Epidermal melanocyte (primary cell): ENCODE data around the gene EID3.
A peak's percentile ranks its signal among the peaks of the same experiment; 100 is the strongest.
"Not testable (repeated sequence)": the region's sequence is repeated elsewhere in the genome, so short reads cannot be mapped to it uniquely, and the experiment has no call there.

Source experiments
- DNase-seq: peaks from one replicate; pipeline ENCODE4 v3.0.0; 2011; ENCODE audit warnings: low spot score; ENCODE audit not compliant: insufficient read length

The EID3 gene

DNA sequence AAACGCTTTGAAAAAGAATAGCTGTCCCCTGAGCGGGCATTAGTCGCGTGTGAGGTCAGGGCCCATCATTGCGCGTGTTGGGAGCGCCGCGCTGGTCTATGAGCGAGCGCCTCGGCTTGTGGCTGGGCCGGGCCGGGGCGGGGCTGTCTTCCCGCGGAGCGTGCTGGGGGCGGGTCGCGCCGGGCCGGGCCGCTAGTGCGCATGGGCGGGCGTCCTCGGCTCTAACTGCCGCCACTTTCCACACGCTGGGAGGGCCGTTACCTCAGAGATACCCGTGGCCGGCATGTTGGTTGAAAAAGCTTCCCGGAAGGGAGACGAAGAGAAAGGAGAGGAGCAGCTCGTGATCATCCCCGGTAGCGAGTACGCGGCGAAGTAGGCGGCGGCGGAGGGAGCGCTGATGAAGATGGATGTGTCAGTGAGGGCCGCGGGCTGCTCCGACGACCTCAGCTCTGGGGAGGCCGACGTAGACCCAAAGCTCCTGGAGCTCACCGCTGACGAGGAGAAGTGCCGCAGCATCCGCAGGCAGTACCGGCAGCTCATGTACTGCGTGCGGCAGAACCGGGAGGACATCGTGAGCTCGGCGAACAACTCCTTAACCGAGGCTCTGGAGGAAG lies at the start of gene EID3:
EID3 (plus strand) TSS at position 202 of the 614 bp plus-strand sequence; CDS start at position 398, 196 bp downstream.
- DNase-seq: peak; percentile 76

- DNase-seq: no peak
These were observed 45.5 kb upstream of the EID3 start for GRCh38 chr12:104257913-104258472.

- no peak for DNase-seq
These were observed 45.0 kb upstream of the EID3 start for GRCh38 chr12:104258476-104259067.

DNA sequence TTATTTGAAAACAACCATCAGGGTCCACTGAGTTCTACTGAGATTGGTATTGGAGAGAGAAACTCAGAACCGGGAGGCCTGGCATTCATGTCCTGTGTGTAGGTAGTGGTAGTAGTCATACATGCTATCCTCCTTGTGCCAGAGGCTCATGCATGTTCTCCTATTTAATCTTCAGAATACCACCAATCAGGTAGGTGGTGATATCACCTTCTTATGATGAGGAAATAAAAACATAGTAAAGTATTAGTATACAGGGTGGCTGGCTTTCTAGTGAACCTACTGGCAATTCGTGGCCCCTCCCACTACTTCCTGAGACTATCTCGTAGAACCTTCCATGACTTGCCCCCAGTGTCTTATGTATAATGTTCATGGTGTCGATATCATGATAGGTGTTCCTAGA lies 40.5 kb upstream of the EID3 start:
- DNase-seq: no peak

DNA sequence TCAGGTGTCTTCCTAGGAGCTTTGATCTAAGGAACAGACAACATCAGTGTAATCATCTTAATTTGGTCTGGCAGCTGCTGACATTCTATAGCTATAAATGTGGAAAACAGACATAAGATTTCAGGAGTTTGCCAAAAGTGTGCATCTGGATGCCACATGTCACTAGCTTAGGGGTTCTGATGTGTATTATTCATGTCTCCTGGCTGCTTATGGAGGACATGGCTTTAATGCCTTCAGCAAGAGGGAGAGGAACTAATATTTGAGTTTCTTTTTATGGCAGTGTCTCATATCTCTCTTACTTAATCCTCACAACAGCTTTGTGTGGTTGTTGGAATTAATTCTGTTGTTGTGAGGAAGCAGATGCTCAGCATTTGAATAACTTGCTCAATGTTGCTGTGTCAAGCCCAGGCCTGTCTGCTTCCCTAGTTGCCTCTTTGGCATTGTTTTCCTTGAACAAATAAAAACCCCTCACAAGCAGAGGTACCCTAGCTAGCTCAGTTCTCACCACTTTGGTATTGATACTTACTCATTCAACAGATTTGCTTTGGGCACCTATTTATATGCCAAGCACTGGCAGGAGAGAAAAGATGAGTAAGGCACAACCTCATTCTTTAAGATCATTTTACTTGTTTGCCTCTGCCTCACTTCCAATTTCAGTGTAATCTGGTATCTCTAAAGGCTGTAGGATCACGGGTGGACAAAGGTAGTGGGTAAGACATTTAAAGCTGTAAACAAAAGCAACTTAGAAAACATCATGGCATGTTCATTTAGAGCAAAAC lies 39.8 kb upstream of the EID3 start:
- DNase-seq: no peak

- DNase-seq: not testable (repeated sequence)
These were observed 38.1 kb upstream of the EID3 start for GRCh38 chr12:104265436-104265835.

- peak; percentile 25 for DNase-seq
These were observed 30.6 kb upstream of the EID3 start for GRCh38 chr12:104272938-104273337.

GRCh38 chr12:104273503-104273902 lies 30.0 kb upstream of the EID3 start:
- no peak for DNase-seq

- no peak for DNase-seq
These were observed 28.7 kb upstream of the EID3 start for GRCh38 chr12:104274811-104275210.

GRCh38 chr12:104275689-104276088 lies 27.9 kb upstream of the EID3 start:
- no peak for DNase-seq

DNA sequence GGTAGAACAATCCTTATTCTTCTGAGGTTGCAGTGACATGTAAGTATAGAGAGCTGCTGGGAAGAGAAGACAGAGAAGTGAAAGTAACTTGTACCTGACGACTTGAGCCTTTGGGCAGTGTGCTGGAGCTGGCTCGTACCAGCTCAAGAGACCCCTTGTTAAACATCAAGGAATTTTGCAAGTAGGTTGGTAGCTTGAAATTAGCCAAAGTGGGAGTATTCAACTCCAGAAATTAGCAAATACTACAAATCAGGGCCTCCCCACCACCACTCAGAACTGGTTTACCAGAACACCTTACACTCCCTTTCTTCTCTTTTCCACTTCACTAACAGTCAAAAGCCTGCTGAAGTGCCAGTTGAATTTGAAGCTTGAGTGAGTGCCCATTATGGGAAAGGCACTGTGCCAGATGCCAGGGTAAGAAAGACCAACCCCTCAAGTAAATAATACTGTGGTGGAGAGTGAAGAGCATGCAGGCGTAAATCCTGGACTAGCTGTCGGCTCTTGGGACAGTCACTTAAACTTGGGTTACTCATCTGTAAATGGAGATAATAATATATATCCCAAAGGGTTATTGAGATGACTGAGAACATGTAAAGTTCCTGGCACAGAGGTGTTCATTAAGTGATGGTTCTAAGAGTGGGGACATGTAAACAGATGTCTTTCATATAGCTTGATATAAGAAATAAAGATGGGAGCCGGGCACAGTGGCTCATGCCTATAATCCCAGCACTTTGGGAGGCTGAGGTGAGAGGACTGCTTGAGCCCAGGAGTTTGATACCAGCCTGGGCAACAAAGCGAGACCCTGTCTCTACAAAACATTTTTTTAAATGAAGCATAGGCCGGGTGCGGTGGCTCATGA lies 27.0 kb upstream of the EID3 start:
- DNase-seq: no peak

GRCh38 chr12:104279164-104279563 lies 24.4 kb upstream of the EID3 start:
- DNase-seq: no peak

- DNase-seq: no peak
These were observed 23.4 kb upstream of the EID3 start for GRCh38 chr12:104280111-104280510.

DNA sequence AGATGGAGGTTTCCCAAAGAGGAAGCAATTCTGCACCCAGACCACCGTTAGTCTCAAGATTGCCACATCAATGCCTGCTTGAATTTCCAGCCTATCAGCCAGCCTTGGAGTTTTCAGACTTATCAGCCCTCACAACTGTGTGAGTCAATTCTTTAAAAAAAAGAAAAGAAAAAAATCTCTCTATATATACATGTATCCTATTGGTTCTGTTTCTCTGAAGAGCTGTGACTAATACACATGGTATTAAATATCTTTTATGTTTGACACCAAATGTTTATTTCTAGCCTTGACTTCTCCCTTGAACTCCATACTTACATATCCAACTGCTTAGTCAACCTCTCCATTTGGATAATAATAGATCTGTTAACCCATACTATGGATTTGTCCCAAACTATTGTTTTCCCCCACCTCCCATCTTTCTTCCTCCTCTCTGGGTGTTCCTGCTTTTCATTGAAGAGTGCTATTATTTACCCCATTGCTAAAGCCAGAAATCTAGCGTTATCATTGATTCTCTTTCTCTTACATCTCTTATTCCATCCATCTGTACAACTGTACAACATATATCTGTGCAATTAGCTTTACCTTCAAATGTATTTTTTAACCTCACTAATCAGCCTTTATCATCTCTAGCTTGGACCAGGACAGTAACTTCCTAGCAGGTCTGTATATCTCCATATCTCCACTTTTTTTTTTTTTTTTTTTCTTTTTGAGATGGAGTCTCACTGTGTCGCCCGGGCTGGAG lies 22.7 kb upstream of the EID3 start:
- no peak for DNase-seq

GRCh38 chr12:104281636-104282035 lies 21.9 kb upstream of the EID3 start:
- no peak for DNase-seq

DNA sequence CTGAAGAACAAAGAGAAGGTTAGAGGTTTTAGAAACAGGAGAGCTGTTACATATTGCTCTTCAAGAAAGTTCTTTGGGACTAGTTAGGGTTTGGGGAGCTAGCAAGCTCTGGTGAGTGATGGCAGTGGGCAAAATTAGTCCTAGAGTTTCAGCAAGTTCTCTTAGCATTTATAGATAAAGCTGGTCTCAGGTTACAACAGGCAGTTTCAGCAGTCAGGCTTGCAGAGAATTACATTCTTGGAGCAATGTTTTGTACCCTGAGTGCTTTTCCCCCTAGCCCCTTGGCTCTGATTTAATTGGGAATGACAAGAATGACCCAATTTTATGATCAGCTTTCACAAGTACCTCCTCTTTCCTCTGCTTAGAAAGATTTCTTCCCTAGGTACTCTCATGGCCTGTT lies 21.4 kb upstream of the EID3 start:
- no peak for DNase-seq

DNA sequence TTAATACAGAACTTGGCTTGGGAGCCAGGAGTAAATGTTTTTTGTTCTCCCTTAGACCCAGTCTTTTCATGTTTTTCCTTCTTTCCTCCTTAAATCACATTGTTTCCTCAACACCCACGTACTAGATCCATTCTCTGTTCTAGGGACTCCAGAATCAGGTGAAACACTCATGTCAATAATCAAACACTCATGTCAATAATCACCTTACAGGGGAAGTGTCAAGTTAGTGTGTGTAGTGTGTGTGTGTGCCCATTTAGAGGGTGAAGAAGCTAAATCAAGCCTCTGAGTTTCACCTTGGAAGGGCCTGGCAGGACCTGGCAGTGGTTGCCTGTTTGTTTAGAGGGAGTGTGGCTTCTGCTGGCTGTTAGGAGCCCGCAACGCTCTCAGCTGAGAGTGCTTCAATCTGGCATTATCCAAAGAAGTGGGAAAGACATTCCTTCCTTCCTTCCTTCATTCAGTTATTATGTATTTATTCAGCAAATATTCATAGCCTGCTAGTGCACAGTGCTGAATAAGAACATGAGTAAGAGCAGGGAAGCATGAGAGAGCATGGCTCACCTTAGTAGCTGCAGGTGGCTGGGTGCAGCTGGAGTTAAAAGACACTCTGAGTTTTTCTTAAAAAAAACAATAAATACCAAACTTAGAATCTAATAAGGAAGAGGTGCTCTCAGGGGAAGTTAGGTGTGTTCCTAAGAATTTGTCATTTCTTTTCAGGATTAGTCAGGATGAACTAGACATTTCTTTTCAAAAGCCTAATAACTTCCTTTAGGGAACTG lies 17.6 kb upstream of the EID3 start:
- DNase-seq: no peak

DNA sequence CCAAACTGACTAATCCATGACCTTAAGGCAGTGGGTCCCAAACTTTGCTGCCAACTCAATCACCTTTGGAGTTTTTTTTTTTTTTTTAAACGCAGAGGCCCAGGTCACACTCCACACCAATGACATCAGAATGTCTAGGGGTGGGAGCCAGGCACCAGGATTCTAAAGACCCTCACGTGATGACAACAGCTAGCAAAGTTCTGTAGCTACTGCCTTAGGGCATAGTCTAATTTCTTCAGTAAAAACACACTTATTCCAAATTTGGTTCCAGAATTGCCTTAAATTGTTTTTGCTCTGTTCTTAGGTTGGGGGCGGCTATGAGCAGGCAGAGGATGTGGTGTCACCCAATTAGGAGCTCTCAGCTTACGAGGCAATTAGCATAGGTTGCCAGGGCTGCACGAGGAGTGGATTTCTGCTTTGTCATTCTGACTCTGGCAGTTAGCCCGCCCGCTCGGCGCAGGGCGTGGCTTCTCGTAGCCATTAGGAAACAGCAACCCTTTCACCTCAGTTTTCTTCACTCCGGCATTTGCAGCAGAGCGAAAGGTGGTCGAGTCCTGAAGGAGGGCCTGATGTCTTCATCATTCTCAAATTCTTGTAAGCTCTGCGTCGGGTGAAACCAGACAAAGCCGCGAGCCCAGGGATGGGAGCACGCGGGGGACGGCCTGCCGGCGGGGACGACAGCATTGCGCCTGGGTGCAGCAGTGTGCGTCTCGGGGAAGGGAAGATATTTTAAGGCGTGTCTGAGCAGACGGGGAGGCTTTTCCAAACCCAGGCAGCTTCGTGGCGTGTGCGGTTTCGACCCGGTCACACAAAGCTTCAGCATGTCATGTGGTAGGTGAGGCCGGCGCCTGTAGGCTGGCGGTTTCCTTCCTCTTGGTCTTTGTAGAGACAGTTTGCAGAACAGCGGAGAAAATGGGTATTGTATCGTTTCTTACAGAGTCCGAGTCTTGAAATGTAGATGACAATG lies 16.7 kb upstream of the EID3 start:
- peak; percentile 82 for DNase-seq
